Stimulated activated CD8-positive, alpha-beta memory T cell treated with anti-CD3 and anti-CD28 coated beads, Interleukin-2, amount 100 ng/mL, for 1 hour (primary cell): ENCODE data around the gene L3MBTL4.

Source experiments
- DNase-seq, 2 donors: peaks; one replicate each; pipeline ENCODE4 v3.0.0-alpha.2; 2020; ENCODE audit warnings: low read depth in 2 of 2

The L3MBTL4 gene

GRCh38 chr18:5987249-5987648 lies 427.5 kb downstream of the L3MBTL4 start:
- DNase-seq, result no peak

- no peak for DNase-seq
Measured at GRCh38 chr18:5986257-5986931, 428.3 kb downstream of the L3MBTL4 start.

- DNase-seq, result no peak
Measured at GRCh38 chr18:5984245-5984644, 430.5 kb downstream of the L3MBTL4 start.

- DNase-seq, result no peak
Measured at GRCh38 chr18:5983488-5983887, 431.2 kb downstream of the L3MBTL4 start.

GRCh38 chr18:5982332-5982731 lies 432.4 kb downstream of the L3MBTL4 start:
- no peak for DNase-seq

- DNase-seq, result no peak
Measured at GRCh38 chr18:5980721-5981120, 434.0 kb downstream of the L3MBTL4 start.

GRCh38 chr18:5979971-5980457 lies 434.7 kb downstream of the L3MBTL4 start:
- no peak for DNase-seq

- DNase-seq, result no peak
Measured at GRCh38 chr18:5979176-5979888, 435.4 kb downstream of the L3MBTL4 start.

GRCh38 chr18:5977022-5977421 lies 437.7 kb downstream of the L3MBTL4 start:
- no peak for DNase-seq

- DNase-seq, result no peak
Measured at GRCh38 chr18:5975111-5976002, 439.4 kb downstream of the L3MBTL4 start.

- DNase-seq, result no peak
Measured at GRCh38 chr18:5974696-5975095, 440.0 kb downstream of the L3MBTL4 start.

GRCh38 chr18:5973099-5973498 lies 441.6 kb downstream of the L3MBTL4 start:
- no peak for DNase-seq

- DNase-seq, result no peak
Measured at GRCh38 chr18:5972298-5972697, 442.4 kb downstream of the L3MBTL4 start.

GRCh38 chr18:5969989-5970403 lies 444.7 kb downstream of the L3MBTL4 start:
- DNase-seq, result no peak

- DNase-seq, result no peak
Measured at GRCh38 chr18:5969355-5969988, 445.2 kb downstream of the L3MBTL4 start.

- no peak for DNase-seq
Measured at GRCh38 chr18:5967666-5968065, 447.0 kb downstream of the L3MBTL4 start.

GRCh38 chr18:5967007-5967406 lies 447.7 kb downstream of the L3MBTL4 start:
- DNase-seq, result no peak

GRCh38 chr18:5966514-5966913 lies 448.2 kb downstream of the L3MBTL4 start:
- no peak for DNase-seq

- DNase-seq, result no peak
Measured at GRCh38 chr18:5964996-5965395, 449.7 kb downstream of the L3MBTL4 start.

- DNase-seq, result no peak
Measured at GRCh38 chr18:5964596-5964995, 450.1 kb downstream of the L3MBTL4 start.

GRCh38 chr18:5964108-5964507 lies 450.6 kb downstream of the L3MBTL4 start:
- no peak for DNase-seq

- DNase-seq, result no peak
Measured at GRCh38 chr18:5963267-5963666, 451.4 kb downstream of the L3MBTL4 start.
